NOMO-1 treated with dmso at 0.1 percent for 144 hours (cell line): ENCODE results near the gene DMXL2.
A peak's percentile ranks its signal among the peaks of the same experiment; 100 is the strongest.
"Not testable (repeated sequence)": the region's sequence is repeated elsewhere in the genome, so short reads cannot be mapped to it uniquely, and the experiment has no call there.

Experiments used
- DNase-seq: peaks from one replicate; lab custom pipeline; 2025; ENCODE audit not compliant: unreplicated experiment; lab: John Stamatoyannopoulos, UW

Gene DMXL2

GRCh38 chr15:51622604-51623370, at the start of gene DMXL2:
Gene DMXL2, minus strand, starts transcription at chr15:51622771. Its CDS starts 226 bp downstream, at chr15:51622545.
- peak; percentile 79 for DNase-seq

- DNase-seq, result peak; percentile 25
Measured at GRCh38 chr15:51672155-51672687, 49.6 kb upstream of the DMXL2 start.

- DNase-seq, result no peak
Measured at GRCh38 chr15:51669381-51669780, 46.8 kb upstream of the DMXL2 start.

- DNase-seq, result no peak
Measured at GRCh38 chr15:51668446-51668845, 45.9 kb upstream of the DMXL2 start.

- no peak for DNase-seq
Measured at GRCh38 chr15:51667478-51667877, 44.9 kb upstream of the DMXL2 start.

- no peak for DNase-seq
Measured at GRCh38 chr15:51661072-51661471, 38.5 kb upstream of the DMXL2 start.

GRCh38 chr15:51658664-51659063, 36.1 kb upstream of the DMXL2 start:
- peak; percentile 43 for DNase-seq

- not testable (repeated sequence) for DNase-seq
Measured at GRCh38 chr15:51655401-51656057, 33.0 kb upstream of the DMXL2 start.

- DNase-seq, result no peak
Measured at GRCh38 chr15:51652084-51652668, 29.6 kb upstream of the DMXL2 start.

- DNase-seq, result peak; percentile 59
Measured at GRCh38 chr15:51649659-51650521, 27.3 kb upstream of the DMXL2 start.

- not testable (repeated sequence) for DNase-seq
Measured at GRCh38 chr15:51648643-51649042, 26.1 kb upstream of the DMXL2 start.

- not testable (repeated sequence) for DNase-seq
Measured at GRCh38 chr15:51648101-51648500, 25.5 kb upstream of the DMXL2 start.

- DNase-seq, result peak; percentile 78
Measured at GRCh38 chr15:51647128-51647562, 24.6 kb upstream of the DMXL2 start.

- no peak for DNase-seq
Measured at GRCh38 chr15:51642696-51643095, 20.1 kb upstream of the DMXL2 start.

- no peak for DNase-seq
Measured at GRCh38 chr15:51641490-51642130, 19.0 kb upstream of the DMXL2 start.

GRCh38 chr15:51634591-51635198, 12.1 kb upstream of the DMXL2 start:
- DNase-seq, result no peak

GRCh38 chr15:51629612-51630011, 7.0 kb upstream of the DMXL2 start:
- peak; percentile 84 for DNase-seq

GRCh38 chr15:51625236-51625635, 2.7 kb upstream of the DMXL2 start:
- peak; percentile 66 for DNase-seq

- no peak for DNase-seq
Measured at GRCh38 chr15:51624022-51624421, 1.5 kb upstream of the DMXL2 start.

- peak; percentile 65 for DNase-seq
Measured at GRCh38 chr15:51623386-51623938, 891 bp upstream of the DMXL2 start.
